Thyroid gland (tissue), 4 donors: ENCODE measurements around the gene G0S2. TPM values are rescaled to one million over a fixed set of nuclear protein-coding genes. Genes with fewer than 3 reads are reported as not detected.

Experiments used
- DNase-seq, 2 donors: peaks; one replicate each; pipeline ENCODE4 v3.0.0-alpha.2; 2019
- H3K27ac ChIP-seq, 3 donors: fragments of 200-600 bp; sonication (generic); 1 replicate in 2 of 3; 2 replicates in 1 of 3; pipeline ENCODE4 v1.5.1; 2016 to 2019; ENCODE audit warnings: mild to moderate bottlenecking in 1 of 3, moderate library complexity in 1 of 3
- H3K27me3 ChIP-seq: fragments of 200-600 bp; sonication (generic); one replicate; pipeline ENCODE4 v1.5.1; 2019
- H3K36me3 ChIP-seq, 2 donors: fragments of 200-600 bp; sonication (generic); one replicate each; pipeline ENCODE4 v1.5.1; 2016 to 2019
- H3K4me1 ChIP-seq, 2 donors: fragments of 200-600 bp; sonication (generic); one replicate each; pipeline ENCODE4 v1.5.1; 2017 to 2019
- H3K4me3 ChIP-seq, 3 donors: fragments of 200-600 bp; sonication (generic); replicated peaks in 1 of 3; 1 replicate in 2 of 3; 2 replicates in 1 of 3; pipeline ENCODE4 v1.5.1; 2016; ENCODE audit warnings: mild to moderate bottlenecking in 1 of 3
- H3K9me3 ChIP-seq: fragments of 200-600 bp; sonication (generic); one replicate; pipeline ENCODE4 v1.5.1; 2017
- POLR2A ChIP-seq, 2 donors: fragments of 450-650 bp; IDR thresholded peaks; one replicate each; pipeline ENCODE4 v1.6.1; 2017; ENCODE audit warnings: antibody characterized with exemption in 2 of 2, mild to moderate bottlenecking in 2 of 2, moderate library complexity in 1 of 2
- WGBS, 2 donors: methylation state at CpG; one replicate each; pipeline ENCODE4 v1.1.5; 2017; 5-methylcytosine and 5-hydroxymethylcytosine counted together
- intact Hi-C: fragments of 100-400 bp; cut with DNase I; formaldehyde crosslinking; loops from one replicate; pipeline ENCODE4 v1.15.1; 2023
- total RNA-seq, 4 donors: library from RNA; depleted of rRNA; stranded (reverse); fragments of >200 nt; gene quantifications; one replicate each; pipeline ENCODE4 v1.2.3, GENCODE V29; 2016
- TF ChIP-seq, protein P1 (sequence below), 6 experiments: fragments of 200-600 bp in 3 of 6; fragments of 450-650 bp in 3 of 6; sonication (generic) in 3 of 6; IDR thresholded peaks; one replicate each; pipeline ENCODE4 v1.5.1; 2016 to 2019; ENCODE audit warnings: antibody characterized with exemption in 6 of 6, mild to moderate bottlenecking in 2 of 6, inconsistent platforms in 1 of 6, moderate library complexity in 1 of 6

Gene G0S2
- total RNA-seq, 4 donors from 2014 or later, result 6.5 to 43.7 (median 10.7) TPM

DNA sequence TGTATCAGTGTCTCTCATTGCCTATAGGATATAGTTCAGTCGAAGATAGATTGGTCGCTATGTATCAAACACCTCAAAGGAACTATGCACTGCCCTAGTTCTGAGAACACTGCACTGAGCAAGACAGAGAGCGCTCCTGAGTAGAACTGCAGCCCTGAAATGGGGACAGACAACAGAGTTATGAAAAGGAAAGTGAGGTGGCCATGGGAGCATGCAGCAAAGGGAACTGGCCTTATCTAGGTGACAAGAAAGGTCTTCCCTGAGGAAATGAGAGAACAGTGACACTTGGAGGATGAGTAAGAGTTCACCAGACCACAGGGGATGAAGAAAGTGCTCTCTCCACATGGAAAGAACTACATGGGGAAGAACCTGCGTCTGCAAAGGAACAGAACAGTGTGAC lies 7.5 kb upstream of the G0S2 start:
- WGBS, 2 donors, result 92 to 94% methylated on average over 4 of the region's 4 CpGs
- no peaks in the 10 kb centered on the region for H3K4me1 ChIP-seq
- no peaks in the 10 kb centered on the region for H3K36me3 ChIP-seq
- no peak for DNase-seq
- H3K27ac ChIP-seq, result no peak overlapping the region
- H3K27me3 ChIP-seq, result no peaks in the 10 kb centered on the region
- no peaks in the 10 kb centered on the region for H3K9me3 ChIP-seq
- intact Hi-C loops, result no loop called here
- no peak for TF ChIP-seq POLR2A (IDR thresholded peaks at IDR 0.05)
- TF ChIP-seq, protein P1, sequence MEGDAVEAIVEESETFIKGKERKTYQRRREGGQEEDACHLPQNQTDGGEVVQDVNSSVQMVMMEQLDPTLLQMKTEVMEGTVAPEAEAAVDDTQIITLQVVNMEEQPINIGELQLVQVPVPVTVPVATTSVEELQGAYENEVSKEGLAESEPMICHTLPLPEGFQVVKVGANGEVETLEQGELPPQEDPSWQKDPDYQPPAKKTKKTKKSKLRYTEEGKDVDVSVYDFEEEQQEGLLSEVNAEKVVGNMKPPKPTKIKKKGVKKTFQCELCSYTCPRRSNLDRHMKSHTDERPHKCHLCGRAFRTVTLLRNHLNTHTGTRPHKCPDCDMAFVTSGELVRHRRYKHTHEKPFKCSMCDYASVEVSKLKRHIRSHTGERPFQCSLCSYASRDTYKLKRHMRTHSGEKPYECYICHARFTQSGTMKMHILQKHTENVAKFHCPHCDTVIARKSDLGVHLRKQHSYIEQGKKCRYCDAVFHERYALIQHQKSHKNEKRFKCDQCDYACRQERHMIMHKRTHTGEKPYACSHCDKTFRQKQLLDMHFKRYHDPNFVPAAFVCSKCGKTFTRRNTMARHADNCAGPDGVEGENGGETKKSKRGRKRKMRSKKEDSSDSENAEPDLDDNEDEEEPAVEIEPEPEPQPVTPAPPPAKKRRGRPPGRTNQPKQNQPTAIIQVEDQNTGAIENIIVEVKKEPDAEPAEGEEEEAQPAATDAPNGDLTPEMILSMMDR (IDR thresholded peaks at IDR 0.05), result no peak
- no peak overlapping the region for H3K4me3 ChIP-seq

DNA sequence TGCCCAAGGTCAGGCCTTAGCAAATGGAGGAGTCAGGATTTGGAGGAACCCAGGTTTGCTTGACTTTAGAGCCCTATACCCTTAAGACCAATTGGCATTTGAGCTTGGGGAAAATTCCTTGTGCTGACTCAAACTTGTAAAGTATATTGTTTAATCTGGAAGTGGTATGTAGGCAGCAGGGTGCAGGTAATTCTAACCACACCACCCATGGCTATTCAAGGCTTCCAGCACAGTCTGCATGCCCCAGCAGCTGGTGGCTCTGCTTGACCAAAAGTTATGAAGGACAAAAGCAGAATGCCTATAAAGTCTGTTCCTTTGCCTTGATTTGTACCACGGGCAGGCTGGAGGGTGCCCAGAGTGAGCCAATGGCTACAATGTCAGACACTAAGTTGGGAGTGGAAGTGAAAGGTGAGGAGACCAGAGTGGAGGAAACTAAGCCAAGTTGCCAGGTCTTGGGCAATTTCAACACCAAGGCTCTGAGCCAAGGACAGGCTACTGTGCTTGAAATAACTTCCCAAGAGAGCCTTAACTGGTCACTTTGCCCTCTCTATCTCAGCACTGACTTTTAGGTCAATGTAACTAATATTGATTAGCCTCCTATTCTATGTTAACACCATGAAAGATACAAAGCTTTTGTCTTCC lies 4.7 kb upstream of the G0S2 start:
- intact Hi-C loops, result no loop called here
- TF ChIP-seq, protein P1 (IDR thresholded peaks at IDR 0.05), result no peak
- TF ChIP-seq POLR2A (IDR thresholded peaks at IDR 0.05), result no peak
- WGBS, 2 donors, result 92 to 100% methylated on average over 1 of the region's 1 CpG

DNA sequence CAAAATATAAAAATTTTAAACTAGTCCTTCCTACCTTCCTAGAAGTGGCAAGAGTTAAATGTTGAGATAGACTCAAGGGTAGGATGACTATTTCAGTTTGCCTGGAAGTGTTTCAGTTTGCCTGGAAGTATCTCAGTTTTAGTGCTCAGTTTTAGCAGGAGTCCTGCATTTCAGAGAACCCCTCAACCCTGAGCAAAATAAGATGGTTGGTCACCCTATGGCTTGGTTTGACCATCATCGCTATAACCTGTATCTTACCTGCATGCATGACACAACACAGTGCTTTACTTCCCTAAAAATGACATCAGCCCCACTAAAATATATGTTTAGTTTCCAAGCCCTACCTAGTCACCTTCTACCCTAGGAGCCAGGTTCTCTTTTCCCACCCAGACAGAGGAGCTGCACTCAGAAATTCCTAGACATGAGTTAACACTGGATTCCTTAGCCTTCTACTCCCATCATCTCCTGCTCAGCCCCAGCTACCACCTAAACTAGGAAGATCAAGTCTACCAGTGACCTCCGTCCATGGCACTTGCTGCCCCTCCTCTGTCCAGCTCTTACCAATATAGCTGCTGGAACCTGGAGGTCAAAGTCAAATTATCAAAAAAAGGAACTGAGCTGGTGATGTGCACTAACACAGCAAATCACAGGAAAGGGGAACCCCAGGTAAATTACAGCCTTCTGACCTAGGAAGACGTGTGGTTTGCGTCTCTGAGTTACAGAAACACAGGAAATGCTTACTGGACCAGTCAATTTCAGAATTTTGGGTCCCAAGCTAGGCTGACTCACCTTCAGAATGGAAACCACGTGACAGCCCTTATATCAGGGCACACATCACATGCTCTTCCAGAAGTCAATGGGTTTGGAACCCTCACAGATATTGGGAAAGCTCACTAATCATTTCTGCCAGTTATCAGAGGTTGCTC lies 2.2 kb upstream of the G0S2 start:
- Histone ChIP-seq H3K27ac (no peak overlapping the region), H3K4me3 (no peak overlapping the region), H3K27me3 (no peaks in the 10 kb centered on the region), H3K36me3 (no peaks in the 10 kb centered on the region), H3K4me1 (peaks cover 4 to 17% of the 10 kb centered on the region in 2 donors), H3K9me3 (no peaks in the 10 kb centered on the region)
- 82 to 85% methylated on average over 5 of the region's 5 CpGs for WGBS, 2 donors
- TF ChIP-seq, protein P1 (IDR thresholded peaks at IDR 0.05), result no peak
- TF ChIP-seq POLR2A (IDR thresholded peaks at IDR 0.05), result no peak
- intact Hi-C loops, result no loop called here
- no peak for DNase-seq

More for the DNA sequence above, 4.7 kb upstream of the G0S2 start:
- H3K9me3 ChIP-seq, result no peaks in the 10 kb centered on the region
- no peak overlapping the region for H3K4me3 ChIP-seq
- no peaks in the 10 kb centered on the region for H3K27me3 ChIP-seq
- H3K4me1 ChIP-seq, result peaks cover 4 to 13% of the 10 kb centered on the region in 2 donors
- no peak overlapping the region for H3K27ac ChIP-seq
- no peak for DNase-seq
- H3K36me3 ChIP-seq, result no peaks in the 10 kb centered on the region

DNA sequence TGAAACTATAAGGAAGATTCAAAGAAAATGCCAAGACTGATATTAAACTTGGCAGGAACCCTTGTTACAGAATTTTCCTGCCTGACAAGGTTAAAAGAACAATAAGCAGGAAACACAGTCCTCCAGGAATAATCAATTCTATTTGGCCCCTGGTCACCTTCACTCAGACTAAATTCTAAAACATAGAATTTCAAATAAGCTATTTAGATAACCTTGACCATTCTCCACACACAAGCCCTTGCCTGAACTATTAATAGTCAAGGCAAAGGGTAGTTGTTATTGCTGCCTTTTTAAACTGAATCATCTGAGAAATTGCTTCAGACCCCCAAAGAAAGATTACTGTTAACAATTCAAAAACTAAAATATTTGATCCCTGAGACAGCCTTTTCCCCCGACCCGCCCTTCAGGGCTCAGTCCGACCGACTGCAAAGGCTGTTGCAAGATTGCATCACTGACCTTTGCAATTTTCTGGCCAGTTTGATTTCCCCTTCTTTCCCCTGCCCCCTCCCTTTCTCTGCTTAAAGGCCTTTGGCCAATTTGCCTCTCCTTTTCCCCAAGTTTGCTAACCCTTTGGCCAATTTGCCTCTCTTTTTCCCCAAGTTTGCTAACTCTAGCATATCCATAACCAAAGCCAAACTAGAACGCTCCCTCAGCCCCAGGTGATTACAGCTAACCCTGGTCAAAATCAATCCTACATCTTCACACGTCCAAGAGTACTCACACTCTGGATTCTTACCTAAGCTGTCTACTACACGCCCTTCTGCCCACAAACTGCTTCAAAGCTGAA lies 1.4 kb upstream of the G0S2 start:
- H3K4me3 ChIP-seq, result no peak overlapping the region
- H3K9me3 ChIP-seq, result no peaks in the 10 kb centered on the region
- H3K27ac ChIP-seq, result no peak overlapping the region
- intact Hi-C loops, result no loop called here
- TF ChIP-seq, protein P1 (IDR thresholded peaks at IDR 0.05), result no peak
- TF ChIP-seq POLR2A (IDR thresholded peaks at IDR 0.05), result no peak
- H3K4me1 ChIP-seq, result peaks cover 4 to 17% of the 10 kb centered on the region in 2 donors
- no peak for DNase-seq
- no peaks in the 10 kb centered on the region for H3K36me3 ChIP-seq
- WGBS, 2 donors, result 73 to 87% methylated on average over 7 of the region's 7 CpGs
- no peaks in the 10 kb centered on the region for H3K27me3 ChIP-seq
